KOPT-K1 (cell line): Measurements from ENCODE around the gene JAKMIP2.
"Not testable (repeated sequence)": the region's sequence is repeated elsewhere in the genome, so short reads cannot be mapped to it uniquely, and the experiment has no call there.

Experiments used
- H3K27ac ChIP-seq: fragments of 200-600 bp; sonication (generic); 2 replicates; pipeline ENCODE4 v1.5.1; 2016; ENCODE audit warnings: antibody characterized with exemption, mild to moderate bottlenecking, low read depth, low read length; ENCODE audit not compliant: poor library complexity, severe bottlenecking
- H3K36me3 ChIP-seq: fragments of 200-600 bp; sonication (generic); 2 replicates; pipeline ENCODE4 v1.5.1; 2017; ENCODE audit warnings: antibody characterized with exemption, mild to moderate bottlenecking, low read length, moderate library complexity; ENCODE audit not compliant: insufficient read depth
- H3K9me3 ChIP-seq: fragments of 200-600 bp; sonication (generic); 2 replicates; pipeline ENCODE4 v1.5.1; 2017; ENCODE audit warnings: antibody characterized with exemption, low read length, mild to moderate bottlenecking; ENCODE audit not compliant: insufficient read depth, poor library complexity, severe bottlenecking

The JAKMIP2 gene

GRCh38 chr5:147782110-147783028 lies at the start of gene JAKMIP2:
TSS of gene JAKMIP2 (minus strand) at chr5:147782728. CDS start at chr5:147671806, 110,922 bp downstream.
- Histone ChIP-seq H3K9me3 (no peaks in the 10 kb centered on the region), H3K36me3 (no peaks in the 10 kb centered on the region), H3K27ac (peak within 1 kb of the TSS; percentile 71)

- Histone ChIP-seq H3K27ac (no peak within 1 kb of the TSS), H3K9me3 (no peaks in the 10 kb centered on the region), H3K36me3 (no peaks in the 10 kb centered on the region)
These were observed 48.9 kb upstream of the JAKMIP2 start, which contains the start of gene SPINK1 for GRCh38 chr5:147831465-147831864. TSS of gene SPINK1 (minus strand) at chr5:147831671. CDS start at chr5:147831577, 94 bp downstream.

- Histone ChIP-seq H3K36me3 (no peaks in the 10 kb centered on the region), H3K27ac (no peak overlapping the region)
These were observed 47.5 kb upstream of the JAKMIP2 start for GRCh38 chr5:147830035-147830434.

GRCh38 chr5:147827017-147827416 lies 44.5 kb upstream of the JAKMIP2 start:
- H3K36me3 ChIP-seq, H3K27ac ChIP-seq, H3K9me3 ChIP-seq: not testable (repeated sequence)

More at GRCh38 chr5:147830035-147830434, 47.5 kb upstream of the JAKMIP2 start:
- H3K9me3 ChIP-seq = no peaks in the 10 kb centered on the region

GRCh38 chr5:147826361-147826760 lies 43.8 kb upstream of the JAKMIP2 start:
- H3K27ac ChIP-seq = no peak overlapping the region
- no peaks in the 10 kb centered on the region for H3K9me3 ChIP-seq
- no peaks in the 10 kb centered on the region for H3K36me3 ChIP-seq

GRCh38 chr5:147822686-147823491 lies 40.4 kb upstream of the JAKMIP2 start:
- no peaks in the 10 kb centered on the region for H3K36me3 ChIP-seq
- no peaks in the 10 kb centered on the region for H3K9me3 ChIP-seq
- no peak overlapping the region for H3K27ac ChIP-seq

- not testable (repeated sequence) for H3K36me3 ChIP-seq, H3K27ac ChIP-seq, H3K9me3 ChIP-seq
These were observed 39.7 kb upstream of the JAKMIP2 start for GRCh38 chr5:147822222-147822621.

- no peaks in the 10 kb centered on the region for H3K36me3 ChIP-seq
- H3K27ac ChIP-seq = no peak overlapping the region
- H3K9me3 ChIP-seq = no peaks in the 10 kb centered on the region
These were observed 39.2 kb upstream of the JAKMIP2 start for GRCh38 chr5:147821766-147822165.

- H3K9me3 ChIP-seq = peaks cover 4% of the 10 kb centered on the region
- no peak overlapping the region for H3K27ac ChIP-seq
- H3K36me3 ChIP-seq = no peaks in the 10 kb centered on the region
These were observed 36.8 kb upstream of the JAKMIP2 start for GRCh38 chr5:147819261-147819770.

- no peaks in the 10 kb centered on the region for H3K36me3 ChIP-seq
- peaks cover 4% of the 10 kb centered on the region for H3K9me3 ChIP-seq
- no peak overlapping the region for H3K27ac ChIP-seq
These were observed 35.8 kb upstream of the JAKMIP2 start for GRCh38 chr5:147818290-147818689.

GRCh38 chr5:147813696-147814095 lies 31.2 kb upstream of the JAKMIP2 start:
- Histone ChIP-seq H3K36me3 (no peaks in the 10 kb centered on the region), H3K27ac (no peak overlapping the region), H3K9me3 (peaks cover 4% of the 10 kb centered on the region)

- no peaks in the 10 kb centered on the region for H3K9me3 ChIP-seq
- no peak overlapping the region for H3K27ac ChIP-seq
These were observed 27.5 kb upstream of the JAKMIP2 start for GRCh38 chr5:147809830-147810666.

GRCh38 chr5:147805030-147805454 lies 22.5 kb upstream of the JAKMIP2 start:
- Histone ChIP-seq H3K36me3 (no peaks in the 10 kb centered on the region), H3K27ac (no peak overlapping the region), H3K9me3 (no peaks in the 10 kb centered on the region)

More at GRCh38 chr5:147809830-147810666, 27.5 kb upstream of the JAKMIP2 start:
- no peaks in the 10 kb centered on the region for H3K36me3 ChIP-seq

GRCh38 chr5:147804334-147804733 lies 21.8 kb upstream of the JAKMIP2 start:
- no peak overlapping the region for H3K27ac ChIP-seq
- no peaks in the 10 kb centered on the region for H3K9me3 ChIP-seq
- no peaks in the 10 kb centered on the region for H3K36me3 ChIP-seq
